ENCODE measurements around the gene SAV1. TPM values are rescaled to one million over a fixed set of nuclear protein-coding genes. Genes with fewer than 3 reads are reported as not detected.
"Not testable (repeated sequence)": the region's sequence is repeated elsewhere in the genome, so short reads cannot be mapped to it uniquely, and the experiment has no call there.

Gene SAV1
- total RNA-seq, 2 donors from 2014 or later, result 35.6 to 47.9 TPM

GRCh38 chr14:50669441-50669986 is 1.4 kb upstream of the SAV1 start:
- no peaks in the 10 kb centered on the region for H3K27me3 ChIP-seq (replicated peaks; ENCODE audit: insufficient read depth)
- peaks cover 9 to 12% of the 10 kb centered on the region in 2 donors for H3K4me1 ChIP-seq (ENCODE audit: control insufficient read depth in 1 of 2, low read depth in 2 of 2)
- DNase-seq (ENCODE audit: low spot score) (no peak), ATAC-seq (ENCODE audit: insufficient number of reproducible peaks, low FRiP score, low read depth) (no peak)
- no peak for TF ChIP-seq CTCF (IDR thresholded peaks at IDR 0.05)
- no peaks in the 10 kb centered on the region for H3K9me3 ChIP-seq
- H3K4me3 ChIP-seq, result no peak overlapping the region
- H3K27ac ChIP-seq, result no peak overlapping the region
- H3K36me3 ChIP-seq, result no peaks in the 10 kb centered on the region

- H3K27ac ChIP-seq, result peak overlapping the region; percentile 92 to 94
- H3K4me3 ChIP-seq, result peak overlapping the region; percentile 81
- no peaks in the 10 kb centered on the region for H3K27me3 ChIP-seq (replicated peaks; ENCODE audit: insufficient read depth)
- no peak for TF ChIP-seq CTCF (IDR thresholded peaks at IDR 0.05)
- H3K36me3 ChIP-seq, result no peaks in the 10 kb centered on the region
- peaks cover 14 to 16% of the 10 kb centered on the region in 2 donors for H3K4me1 ChIP-seq (ENCODE audit: control insufficient read depth in 1 of 2, low read depth in 2 of 2)
- ATAC-seq (ENCODE audit: insufficient number of reproducible peaks, low FRiP score, low read depth), result no peak
- no peaks in the 10 kb centered on the region for H3K9me3 ChIP-seq
- DNase-seq (ENCODE audit: low spot score), result no peak
Observed at GRCh38 chr14:50668826-50669143, 679 bp upstream of the SAV1 start.

- DNase-seq (ENCODE audit: low spot score) (no peak), ATAC-seq (ENCODE audit: insufficient number of reproducible peaks, low FRiP score, low read depth) (no peak)
- TF ChIP-seq CTCF (IDR thresholded peaks at IDR 0.05), result no peak
- Histone ChIP-seq H3K27ac (peak overlapping the region; percentile 92 to 94), H3K36me3 (no peaks in the 10 kb centered on the region), H3K27me3 (replicated peaks; ENCODE audit: insufficient read depth) (no peaks in the 10 kb centered on the region), H3K4me1 (ENCODE audit: control insufficient read depth in 1 of 2, low read depth in 2 of 2) (peaks cover 19 to 28% of the 10 kb centered on the region in 2 donors), H3K9me3 (no peaks in the 10 kb centered on the region), H3K4me3 (peak overlapping the region; percentile 81)
Observed at GRCh38 chr14:50667684-50667995, 466 bp downstream of the SAV1 start.

GRCh38 chr14:50666772-50667683 is 1.1 kb downstream of the SAV1 start:
- Histone ChIP-seq H3K27ac (peak overlapping the region; percentile 92 to 94), H3K9me3 (no peaks in the 10 kb centered on the region), H3K4me3 (peak overlapping the region; percentile 81), H3K4me1 (ENCODE audit: control insufficient read depth in 1 of 2, low read depth in 2 of 2) (peaks cover 19 to 34% of the 10 kb centered on the region in 2 donors), H3K36me3 (no peaks in the 10 kb centered on the region), H3K27me3 (replicated peaks; ENCODE audit: insufficient read depth) (no peaks in the 10 kb centered on the region)
- DNase-seq (ENCODE audit: low spot score) (no peak), ATAC-seq (ENCODE audit: insufficient number of reproducible peaks, low FRiP score, low read depth) (no peak)
- TF ChIP-seq CTCF (IDR thresholded peaks at IDR 0.05), result no peak

- H3K4me1 ChIP-seq (ENCODE audit: control insufficient read depth in 1 of 2, low read depth in 2 of 2), result peaks cover 19 to 36% of the 10 kb centered on the region in 2 donors
- H3K27ac ChIP-seq, result peak overlapping the region in 1 of 2 donors; percentile 92
- not testable (repeated sequence) for H3K36me3 ChIP-seq; ATAC-seq (ENCODE audit: insufficient number of reproducible peaks, low FRiP score, low read depth); H3K27me3 ChIP-seq (replicated peaks; ENCODE audit: insufficient read depth); H3K9me3 ChIP-seq; DNase-seq (ENCODE audit: low spot score)
- H3K4me3 ChIP-seq, result peak overlapping the region; percentile 81
Observed at GRCh38 chr14:50665300-50665699, 2.8 kb downstream of the SAV1 start.

- H3K4me1 ChIP-seq (ENCODE audit: control insufficient read depth in 1 of 2, low read depth in 2 of 2), result peaks cover 19 to 43% of the 10 kb centered on the region in 2 donors
- H3K4me3 ChIP-seq; ATAC-seq (ENCODE audit: insufficient number of reproducible peaks, low FRiP score, low read depth); H3K27ac ChIP-seq; H3K9me3 ChIP-seq; H3K36me3 ChIP-seq; DNase-seq (ENCODE audit: low spot score); H3K27me3 ChIP-seq (replicated peaks; ENCODE audit: insufficient read depth): not testable (repeated sequence)
Observed at GRCh38 chr14:50664579-50664978, 3.5 kb downstream of the SAV1 start.

Measured in thoracic aorta (tissue), 2 donors.